ENCODE measurements around the gene CDH10. TPM values are rescaled to one million over a fixed set of nuclear protein-coding genes. Genes with fewer than 3 reads are reported as not detected.

Gene CDH10
- total and polyA plus RNA-seq, 2 donors (not counting 1 experiment from before 2014, with no cell fraction given), result not detected

- Histone ChIP-seq H3K27me3 (replicated peaks in 1 of 4; ENCODE audit: control extremely low read depth in 1 of 4, control insufficient read depth in 3 of 4, insufficient read depth in 4 of 4, low read length in 3 of 4) (no peaks in the 10 kb centered on the region), H3K4me2 (replicated peaks; ENCODE audit: low read depth, low read length, poor library complexity, severe bottlenecking) (no peak overlapping the region), H2AFZ (ENCODE audit: insufficient read depth, low read depth, low read length, poor library complexity, severe bottlenecking) (no peak overlapping the region), H3K27ac (ENCODE audit: low read length in 2 of 2) (no peak overlapping the region), H3K9ac (ENCODE audit: low read length) (no peak overlapping the region), H3K36me3 (replicated peaks in 1 of 2; ENCODE audit: control extremely low read depth in 1 of 2, control insufficient read depth in 1 of 2, extremely low read depth in 1 of 2, insufficient read depth in 2 of 2, low read length in 1 of 2) (no peaks in the 10 kb centered on the region), H3K9me3 (ENCODE audit: control extremely low read depth in 1 of 3, control insufficient read depth in 2 of 3, insufficient read depth in 1 of 3, low read length in 2 of 3) (no peaks in the 10 kb centered on the region), H3K79me2 (ENCODE audit: control insufficient read depth, insufficient read depth, low read length) (no peaks in the 10 kb centered on the region), H4K20me1 (ENCODE audit: control insufficient read depth, insufficient read depth, low read length, poor library complexity, severe bottlenecking) (no peaks in the 10 kb centered on the region), H3K4me1 (ENCODE audit: control insufficient read depth in 2 of 2, insufficient read depth in 2 of 2, low read length in 2 of 2) (no peaks in the 10 kb centered on the region), H3K4me3 (ENCODE audit: control extremely low read depth in 1 of 5, extremely low read depth in 1 of 5, insufficient read depth in 1 of 5, low read depth in 2 of 5, low read length in 4 of 5) (no peak overlapping the region)
- ChIA-PET CTCF (no interaction called here), POLR2A (no interaction called here)
- Mint-ChIP-seq H3K27me3 (no peaks in the 10 kb centered on the region), H3K4me3 (no peak overlapping the region), H3K27ac (no peak overlapping the region), H3K4me1 (no peaks in the 10 kb centered on the region), H3K9me3 (ENCODE audit: insufficient read depth) (no peaks in the 10 kb centered on the region)
- ATAC-seq (ENCODE audit: low read depth) (no peak), DNase-seq (no peak)
- TF ChIP-seq CTCF (IDR thresholded peaks at IDR 0.05) (no peak), EZH2 (IDR thresholded peaks at IDR 0.05; ENCODE audit: borderline replicate concordance, insufficient read depth, low read depth, low read length, poor library complexity, severe bottlenecking) (no peak)
- no CpG with 5 or more reads among the region's 1 CpG for WGBS (ENCODE audit: insufficient coverage)
- intact Hi-C loops (cut with micrococcal nuclease), result no loop called here
Measured at GRCh38 chr5:24646915-24647314, 2.1 kb upstream of the CDH10 start.

- ChIA-PET POLR2A (no interaction called here), CTCF (no interaction called here)
- no peaks in the 10 kb centered on the region for H3K9me3 Mint-ChIP-seq (ENCODE audit: insufficient read depth)
- DNase-seq, result no peak
- Histone ChIP-seq H3K4me2 (replicated peaks; ENCODE audit: low read depth, low read length, poor library complexity, severe bottlenecking) (no peak overlapping the region), H3K4me1 (ENCODE audit: control insufficient read depth in 2 of 2, insufficient read depth in 2 of 2, low read length in 2 of 2) (no peaks in the 10 kb centered on the region), H3K27ac (ENCODE audit: low read length in 2 of 2) (no peak overlapping the region), H3K9ac (ENCODE audit: low read length) (no peak overlapping the region), H3K27me3 (replicated peaks in 1 of 4; ENCODE audit: control extremely low read depth in 1 of 4, control insufficient read depth in 3 of 4, insufficient read depth in 4 of 4, low read length in 3 of 4) (no peaks in the 10 kb centered on the region), H3K79me2 (ENCODE audit: control insufficient read depth, insufficient read depth, low read length) (no peaks in the 10 kb centered on the region), H4K20me1 (ENCODE audit: control insufficient read depth, insufficient read depth, low read length, poor library complexity, severe bottlenecking) (no peaks in the 10 kb centered on the region), H3K4me3 (ENCODE audit: control extremely low read depth in 1 of 5, extremely low read depth in 1 of 5, insufficient read depth in 1 of 5, low read depth in 2 of 5, low read length in 4 of 5) (no peak overlapping the region), H3K9me3 (ENCODE audit: control extremely low read depth in 1 of 3, control insufficient read depth in 2 of 3, insufficient read depth in 1 of 3, low read length in 2 of 3) (no peaks in the 10 kb centered on the region), H2AFZ (ENCODE audit: insufficient read depth, low read depth, low read length, poor library complexity, severe bottlenecking) (no peak overlapping the region), H3K36me3 (replicated peaks in 1 of 2; ENCODE audit: control extremely low read depth in 1 of 2, control insufficient read depth in 1 of 2, extremely low read depth in 1 of 2, insufficient read depth in 2 of 2, low read length in 1 of 2) (no peaks in the 10 kb centered on the region)
- ATAC-seq (ENCODE audit: low read depth), result no peak
- H3K27me3 Mint-ChIP-seq, result no peaks in the 10 kb centered on the region
- TF ChIP-seq EZH2 (IDR thresholded peaks at IDR 0.05; ENCODE audit: borderline replicate concordance, insufficient read depth, low read depth, low read length, poor library complexity, severe bottlenecking), result no peak
- TF ChIP-seq CTCF (IDR thresholded peaks at IDR 0.05), result no peak
- no peak overlapping the region for H3K27ac Mint-ChIP-seq
- intact Hi-C loops (cut with micrococcal nuclease), result no loop called here
- no peak overlapping the region for H3K4me3 Mint-ChIP-seq
- WGBS (ENCODE audit: insufficient coverage), result no CpG with 5 or more reads among the region's 5 CpGs
- H3K4me1 Mint-ChIP-seq, result no peaks in the 10 kb centered on the region
Measured at GRCh38 chr5:24645483-24645882, 705 bp upstream of the CDH10 start.

Data from B cell (primary cell).